CD4-positive, alpha-beta T cell treated with Interleukin-4 for 1 hour (primary cell): ENCODE results near the gene TXNRD2.
"Not testable (repeated sequence)": the region's sequence is repeated elsewhere in the genome, so short reads cannot be mapped to it uniquely, and the experiment has no call there.

ENCODE experiments used
- DNase-seq, 2 donors: peaks; one replicate each; pipeline ENCODE4 v3.0.0-alpha.2; 2020 to 2022

The TXNRD2 gene

DNA sequence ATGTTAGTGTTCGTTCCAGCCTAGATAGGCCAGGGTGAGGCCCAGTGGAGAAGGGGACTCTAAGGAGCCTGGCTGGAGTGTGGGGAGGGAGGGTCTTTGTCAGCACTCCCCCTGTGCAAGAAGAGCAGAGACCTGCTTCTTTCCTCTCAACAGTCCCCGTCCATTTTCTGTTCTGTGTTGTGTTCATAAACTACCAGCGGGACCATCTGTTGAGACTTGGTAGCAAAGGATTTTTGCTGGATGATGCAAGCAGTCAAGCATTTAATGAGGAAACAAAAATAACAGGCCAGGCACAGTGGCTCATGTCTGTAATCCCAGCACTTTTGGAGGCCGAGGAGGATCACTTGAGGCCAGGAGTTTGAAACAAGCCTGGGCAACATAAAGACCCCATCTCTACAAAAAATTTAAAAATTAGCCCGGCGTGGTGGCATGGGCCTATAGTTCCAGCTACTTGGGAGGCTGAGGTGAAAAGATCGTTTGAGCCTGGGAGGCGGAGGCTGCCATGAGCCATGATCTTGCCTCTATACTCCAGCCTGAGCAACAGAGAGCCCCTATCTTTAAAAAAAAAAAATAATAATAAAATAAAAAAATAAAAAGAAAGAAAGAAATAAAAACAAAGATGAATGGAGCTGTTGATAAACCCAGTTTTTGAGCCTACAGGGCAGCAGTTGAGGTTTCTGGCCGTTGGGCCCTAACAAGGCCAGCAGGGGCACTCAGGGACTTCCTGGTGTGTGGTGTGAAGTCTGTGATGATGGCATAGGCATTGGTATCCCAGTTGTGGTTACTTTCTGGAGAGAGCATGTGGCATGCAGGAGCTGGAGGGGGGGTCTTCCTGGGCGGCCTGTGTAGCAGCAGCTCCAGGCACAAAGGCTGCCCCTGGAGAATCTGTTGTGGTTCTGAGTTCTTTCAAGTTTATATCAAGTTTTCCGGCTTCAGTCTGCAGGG is 1.7 kb upstream of the TXNRD2 start:
- DNase-seq, result no peak

DNA sequence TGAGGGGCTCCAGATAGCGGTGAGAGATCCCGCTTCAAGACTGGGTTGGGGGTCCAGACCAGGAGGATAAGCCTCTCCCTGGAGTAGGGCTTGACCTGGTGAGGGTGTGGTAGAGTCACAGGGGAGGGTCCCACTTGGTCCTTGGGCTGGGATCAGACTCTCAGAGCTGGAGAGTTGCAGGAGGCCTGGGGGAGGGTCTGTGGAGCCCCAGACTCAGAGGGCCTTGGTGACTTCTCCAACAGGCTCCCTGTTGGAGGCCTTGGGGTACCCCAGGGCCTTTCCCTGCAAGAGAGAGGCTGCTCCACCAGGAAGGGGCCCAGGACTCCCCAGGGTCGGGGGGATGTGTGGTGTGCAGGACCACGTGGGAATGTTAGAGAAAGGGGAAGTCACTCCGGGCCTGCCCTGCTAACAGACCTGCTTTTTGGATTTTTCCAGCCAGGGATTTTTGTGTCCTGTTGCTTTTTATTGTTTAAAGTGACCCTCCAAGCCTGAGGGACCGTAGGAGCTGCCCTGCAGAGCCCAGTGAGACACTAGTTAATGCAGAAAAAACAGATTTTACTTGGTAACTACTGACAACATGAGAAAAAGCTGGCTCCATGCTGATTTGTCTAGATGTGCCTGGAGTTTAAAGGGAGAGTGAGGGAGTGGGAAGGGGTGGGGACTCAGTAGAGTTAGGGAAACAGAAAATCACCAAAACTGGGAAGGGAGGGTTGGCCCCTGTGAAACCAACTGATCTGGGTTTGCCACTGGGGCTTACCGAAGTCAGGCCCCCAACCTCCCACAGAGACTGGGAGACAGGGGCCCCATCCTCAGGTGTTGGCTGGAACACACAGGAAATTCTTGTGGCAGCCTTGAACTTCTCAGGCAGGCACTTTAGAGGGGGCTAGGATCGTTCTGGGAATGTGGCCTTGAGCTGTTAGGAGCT is 801 bp upstream of the TXNRD2 start:
- DNase-seq, result no peak

DNA sequence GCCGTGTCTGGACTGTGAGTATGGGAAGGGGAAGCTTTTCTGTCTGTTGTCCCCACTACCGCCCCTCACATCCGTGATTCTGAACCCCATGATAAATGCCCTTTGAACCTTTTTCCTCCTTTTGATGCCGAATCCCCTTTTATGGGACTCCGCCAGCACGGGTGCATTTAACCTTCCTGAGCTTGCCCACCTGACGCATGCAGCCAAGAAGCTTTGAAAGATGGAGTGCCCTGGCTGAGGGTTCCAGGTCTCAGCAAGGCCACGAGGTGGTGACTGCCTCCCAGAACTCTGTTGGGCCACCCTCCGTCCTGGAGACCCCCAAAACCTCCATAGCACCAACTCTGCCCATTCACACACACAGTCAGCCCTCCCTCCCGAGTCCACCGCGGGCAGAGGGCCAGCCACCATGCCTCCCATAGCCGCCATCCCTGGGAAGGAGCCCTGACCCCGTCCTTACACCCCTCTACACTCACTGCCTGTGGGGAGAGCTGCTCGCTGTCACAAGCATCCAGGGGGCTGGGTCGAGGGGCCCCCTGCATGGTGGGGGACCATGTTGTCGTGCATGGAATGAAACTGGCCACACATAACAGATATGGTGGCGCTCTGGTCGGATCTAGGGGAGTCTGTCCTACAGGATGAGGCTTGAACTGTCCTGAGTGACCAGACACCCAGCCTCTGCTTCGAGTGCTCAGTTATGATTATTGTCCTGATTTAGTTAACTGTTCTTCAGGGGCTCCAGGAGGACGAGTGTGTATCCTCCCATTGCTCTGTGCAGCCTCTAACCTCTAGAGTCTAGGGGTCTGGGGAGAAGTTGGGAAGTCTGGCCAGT is 868 bp downstream of the TXNRD2 start:
- DNase-seq, result no peak

DNA sequence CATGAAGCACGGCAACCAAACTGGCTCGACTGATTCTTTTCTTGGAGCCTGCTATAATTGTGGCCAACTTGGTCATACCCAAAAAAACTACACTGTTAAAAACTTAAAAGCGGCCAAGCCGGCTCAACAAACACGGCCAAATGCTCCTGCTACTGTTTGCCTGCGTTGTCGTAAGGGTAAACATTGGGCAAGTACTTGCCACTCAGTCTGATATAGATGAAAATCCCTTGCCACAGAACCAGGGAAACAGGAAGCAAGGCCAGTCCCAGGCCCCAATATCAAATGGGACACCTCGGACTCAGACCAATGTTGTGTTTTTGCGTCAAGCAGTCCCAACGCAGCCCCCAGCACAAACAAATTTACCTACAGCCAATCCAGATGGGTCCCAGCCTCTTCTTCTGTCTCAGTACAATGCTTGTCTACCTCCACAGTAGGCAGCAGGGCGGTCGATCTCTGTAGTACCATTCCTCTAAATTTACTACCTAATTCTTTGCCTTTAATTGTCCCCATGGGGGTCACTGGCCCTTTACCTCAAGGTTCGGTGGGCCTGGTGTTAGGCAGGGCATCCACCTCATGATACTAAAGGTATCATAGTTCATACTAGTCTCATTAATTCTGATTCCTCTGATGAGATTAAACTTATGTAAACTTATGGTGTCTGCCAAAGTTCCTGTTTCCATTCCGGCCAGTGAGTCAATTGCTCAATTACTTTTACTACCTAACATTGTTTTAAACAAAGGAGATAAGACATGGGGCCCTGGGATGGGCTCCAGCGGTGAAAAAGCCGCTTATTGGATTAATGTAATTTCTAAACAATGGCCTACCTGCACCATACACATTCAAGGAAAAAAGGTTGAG is 3.8 kb downstream of the TXNRD2 start:
- DNase-seq, result no peak

DNA sequence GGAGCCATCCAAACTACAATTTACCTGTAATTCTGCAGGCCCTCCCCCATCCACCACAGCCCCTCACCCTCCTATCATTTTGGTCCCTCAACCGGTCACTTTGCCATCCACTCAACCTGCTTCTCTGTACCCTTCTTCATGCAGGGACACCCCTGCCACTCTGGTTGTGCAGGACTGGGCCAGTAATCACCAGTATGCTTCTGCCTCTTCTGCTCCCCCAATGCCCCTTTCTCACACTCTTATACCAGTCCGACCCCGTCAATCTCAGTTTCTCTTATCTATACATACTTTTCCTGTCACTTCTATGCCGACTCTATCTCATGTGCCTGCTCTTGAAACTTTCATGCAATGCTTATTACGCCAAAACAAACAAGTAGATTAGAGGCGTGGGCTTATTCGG is 5.1 kb downstream of the TXNRD2 start:
- no peak for DNase-seq

DNA sequence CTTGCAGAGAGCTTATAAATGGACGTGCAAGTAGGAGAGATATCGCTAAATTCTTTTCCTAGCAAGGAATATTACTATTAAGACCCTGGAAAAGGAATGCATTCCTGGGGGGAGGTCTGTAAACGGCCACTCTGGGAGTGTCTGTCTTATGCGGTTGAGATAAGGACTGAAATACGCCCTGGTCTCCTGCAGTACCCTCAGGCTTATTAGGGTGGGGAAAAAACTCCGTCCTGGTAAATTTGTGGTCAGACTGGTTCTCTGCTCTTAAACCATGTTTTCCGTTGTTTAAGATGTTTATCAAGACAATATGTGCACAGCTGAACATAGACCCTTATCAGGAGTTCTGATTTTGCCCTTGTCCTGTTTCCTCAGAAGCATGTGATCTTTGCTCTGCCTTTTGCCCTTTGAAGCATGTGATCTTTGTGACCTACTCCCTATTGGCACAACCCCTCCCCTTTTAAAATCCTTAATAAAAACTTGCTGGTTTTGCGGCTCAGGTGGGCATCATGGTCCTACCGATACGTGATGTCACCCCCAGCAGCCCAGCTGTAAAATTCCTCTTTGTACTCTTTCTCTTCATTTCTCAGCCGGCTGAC is 6.4 kb downstream of the TXNRD2 start:
- DNase-seq, result not testable (repeated sequence)

DNA sequence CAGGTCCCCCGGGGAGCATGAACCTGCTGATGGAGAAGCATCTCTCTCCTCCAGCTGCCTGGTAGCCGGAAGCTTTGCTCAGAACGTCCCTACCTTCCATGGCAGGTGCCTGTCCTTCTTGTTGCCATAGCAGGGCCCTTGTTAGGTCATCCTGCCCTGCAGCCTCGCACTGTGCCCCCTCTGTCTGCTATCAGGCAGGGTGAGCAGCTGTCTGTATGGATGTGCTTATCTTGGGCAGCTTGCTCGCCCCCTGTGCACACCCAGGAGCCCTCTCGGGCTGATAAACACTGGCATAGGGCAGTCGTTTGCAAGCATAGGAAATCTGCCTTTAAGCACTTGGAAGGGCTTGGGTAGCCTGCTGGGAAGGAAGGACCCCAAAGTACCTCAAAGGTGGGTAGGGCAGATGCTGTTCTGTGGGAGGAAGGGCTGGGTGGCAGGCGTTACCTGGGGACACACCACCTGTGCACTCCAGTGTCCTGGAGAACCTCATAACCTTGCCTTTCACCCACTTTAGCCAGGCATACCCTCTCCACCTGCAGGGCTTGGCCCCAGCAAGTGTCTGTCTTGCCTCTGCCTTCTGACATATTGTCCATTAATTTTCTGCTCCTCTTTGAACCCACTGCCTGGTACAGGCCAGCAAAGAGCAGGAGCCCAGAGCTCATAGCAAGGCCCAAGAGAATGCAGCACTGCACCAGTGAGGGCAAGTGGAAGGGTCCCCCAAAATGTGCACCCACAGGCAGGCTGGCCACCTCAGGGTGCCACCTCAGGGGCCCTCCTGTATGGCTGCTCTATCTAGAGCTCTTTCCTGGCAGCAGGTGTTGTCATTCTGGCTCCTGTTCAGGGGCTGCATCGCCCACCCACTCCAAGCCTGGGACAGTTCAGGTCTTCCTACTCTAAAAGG is 8.0 kb downstream of the TXNRD2 start:
- no peak for DNase-seq

DNA sequence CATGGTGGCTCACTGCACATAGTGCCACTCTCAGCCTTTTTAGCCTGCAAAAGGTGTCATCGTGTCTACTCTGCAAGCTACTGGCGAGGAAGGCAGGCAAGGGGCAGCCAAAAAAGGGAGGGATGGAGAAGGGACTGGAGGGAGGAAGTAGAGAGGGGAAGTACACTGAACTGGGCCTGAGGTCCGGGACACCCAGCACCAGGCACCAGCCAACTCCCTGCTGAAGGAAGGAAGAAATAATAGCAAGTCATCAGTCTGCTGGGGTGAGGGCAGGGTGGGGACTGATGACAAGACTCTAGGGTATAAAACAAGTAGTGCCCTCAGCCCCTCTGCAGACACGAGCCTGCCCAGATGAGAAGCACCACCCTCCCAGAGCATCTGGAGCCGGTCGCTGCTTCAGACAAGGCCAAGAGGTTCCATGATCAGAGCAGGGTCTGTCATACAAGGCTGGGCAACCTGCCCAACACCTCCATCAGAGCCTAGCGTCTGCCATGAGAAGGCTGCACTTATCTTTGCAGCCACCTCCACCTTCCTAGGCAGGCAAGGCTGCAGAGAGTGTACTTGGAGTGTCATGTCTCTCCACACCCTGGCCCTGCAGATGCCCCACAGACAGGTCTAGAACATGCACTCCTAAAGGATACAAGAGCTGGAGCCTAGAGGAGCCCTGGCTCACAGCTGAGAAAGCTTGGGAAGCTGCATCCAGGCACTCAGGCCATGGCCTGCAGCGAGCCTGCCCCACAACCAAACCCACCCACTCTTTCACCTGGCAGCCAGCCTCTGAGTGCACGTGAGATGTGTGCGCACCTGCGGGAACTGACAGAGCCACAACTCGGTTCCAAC is 9.0 kb downstream of the TXNRD2 start:
- no peak for DNase-seq

DNA sequence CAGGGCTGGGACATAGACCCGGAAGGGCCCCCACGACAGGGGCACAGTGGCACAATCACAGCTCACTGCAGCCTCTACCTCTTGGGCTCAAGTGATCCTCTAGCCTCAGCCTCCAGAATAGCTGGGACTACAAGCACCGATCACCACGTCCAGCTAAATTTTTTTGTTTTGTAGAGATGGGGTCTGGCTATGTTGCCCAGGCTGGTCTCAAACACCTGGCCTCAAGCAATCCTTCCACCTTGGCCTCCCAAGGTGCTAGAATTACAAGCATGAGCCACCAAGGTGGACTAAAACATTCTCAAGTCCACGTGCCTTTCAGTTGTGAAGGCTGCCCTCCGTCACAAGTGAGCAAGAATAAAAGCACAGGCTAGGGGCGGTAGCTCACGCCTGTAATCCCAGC is 10.1 kb downstream of the TXNRD2 start:
- no peak for DNase-seq

DNA sequence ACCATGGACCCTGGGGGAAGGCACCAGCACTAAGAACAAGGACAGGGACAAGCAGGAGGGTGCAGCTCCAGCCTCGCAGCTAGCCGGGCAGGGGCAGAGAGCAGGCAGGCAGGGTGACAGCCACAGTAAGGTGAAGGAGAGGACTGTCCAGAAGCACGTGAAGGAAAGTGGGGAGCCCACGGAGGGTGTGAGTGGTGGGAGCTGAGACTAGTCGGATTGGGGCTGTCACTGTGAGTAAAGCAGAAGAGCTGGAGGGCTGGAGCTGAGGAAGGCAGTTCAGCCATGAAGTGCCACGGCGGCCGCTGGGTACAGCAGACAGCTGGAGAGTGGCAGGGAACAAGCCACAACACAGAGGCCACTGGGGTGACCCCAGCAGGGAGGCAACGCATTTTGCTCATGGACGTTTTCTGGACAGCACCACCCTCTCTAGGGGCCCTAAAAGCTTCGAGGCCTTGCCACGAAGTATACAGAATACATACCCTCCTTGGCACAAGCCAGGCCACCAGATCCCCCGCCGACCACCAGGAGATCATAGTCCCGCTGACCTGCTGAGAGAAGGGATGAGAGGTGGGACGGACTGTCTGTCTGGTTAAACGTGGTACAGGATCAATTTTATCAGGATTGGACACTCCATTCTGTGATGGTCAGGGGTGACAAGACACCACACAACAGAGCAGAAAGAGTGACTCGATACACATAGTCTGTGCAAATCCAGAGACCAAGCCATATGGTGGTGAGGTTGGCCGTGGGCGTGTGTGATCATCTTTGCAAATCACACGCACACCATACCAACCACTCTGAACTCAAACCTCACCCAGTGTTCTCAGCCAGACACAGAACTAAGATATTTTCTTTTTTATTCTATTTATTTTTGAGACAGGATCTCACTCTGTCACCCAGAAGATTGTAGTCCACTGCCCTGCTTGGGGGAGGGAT is 10.8 kb downstream of the TXNRD2 start:
- no peak for DNase-seq

DNA sequence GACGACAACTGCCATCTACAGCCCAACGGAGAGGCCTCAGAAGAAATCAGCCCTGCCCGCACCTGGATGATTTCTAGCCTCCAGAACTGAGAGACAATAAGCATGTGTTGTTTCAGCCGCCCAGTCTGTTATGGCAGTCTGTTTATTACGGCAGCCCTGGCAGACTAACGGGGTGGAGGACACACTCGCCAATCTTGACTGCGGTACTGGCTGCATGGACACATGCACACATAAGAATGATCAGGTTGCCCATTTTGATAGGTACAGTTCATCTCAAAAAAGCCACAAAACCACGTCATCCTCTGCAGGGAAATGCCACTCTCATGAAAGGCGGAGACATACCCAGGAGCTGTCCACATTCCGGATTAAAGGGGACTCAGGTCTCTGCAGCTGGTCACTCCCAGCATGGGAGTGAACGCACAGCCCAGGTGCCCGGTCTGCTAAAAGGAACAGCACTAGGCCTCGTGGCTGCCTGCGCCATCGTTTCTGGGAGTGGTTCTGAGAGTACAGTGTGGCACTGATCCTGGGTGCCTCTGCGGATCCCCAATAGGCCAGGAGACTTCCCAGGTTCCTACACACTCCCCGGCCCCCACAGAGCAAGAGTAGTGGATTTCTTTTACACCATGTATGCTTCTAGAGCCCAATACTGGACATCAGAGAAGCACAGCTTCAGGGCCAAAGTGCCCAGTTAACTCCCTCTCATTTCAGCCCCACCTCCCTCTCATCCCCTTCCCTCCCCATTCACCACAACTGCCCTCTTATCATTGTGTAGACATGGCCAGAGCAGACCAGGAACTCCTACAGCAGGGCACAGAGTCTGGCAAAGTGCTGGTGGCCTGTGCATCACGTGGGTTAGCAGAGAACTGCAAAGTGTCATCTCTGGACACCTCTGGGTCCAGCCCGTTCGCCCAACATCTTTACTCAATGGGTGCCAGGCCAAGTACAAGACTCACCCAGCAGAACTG is 11.8 kb downstream of the TXNRD2 start:
- DNase-seq, result no peak

DNA sequence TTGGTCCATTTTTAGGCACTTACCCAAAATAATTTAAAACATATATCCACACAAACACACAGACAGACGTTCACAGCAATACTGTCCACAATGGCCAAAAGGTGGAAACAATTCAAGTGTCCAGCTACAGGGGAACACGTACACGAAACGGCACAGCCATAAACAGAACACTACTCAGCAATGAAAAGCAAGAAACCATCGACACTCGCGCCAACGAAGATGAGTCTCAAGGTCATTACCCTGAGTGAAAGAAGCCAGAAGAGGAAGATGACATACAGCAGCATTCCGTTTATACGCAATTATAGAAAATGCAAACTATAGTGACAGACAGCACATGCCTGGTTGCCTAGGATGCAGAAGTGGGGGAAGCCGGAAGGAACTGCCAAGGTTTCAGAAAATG is 13.4 kb downstream of the TXNRD2 start:
- no peak for DNase-seq

DNA sequence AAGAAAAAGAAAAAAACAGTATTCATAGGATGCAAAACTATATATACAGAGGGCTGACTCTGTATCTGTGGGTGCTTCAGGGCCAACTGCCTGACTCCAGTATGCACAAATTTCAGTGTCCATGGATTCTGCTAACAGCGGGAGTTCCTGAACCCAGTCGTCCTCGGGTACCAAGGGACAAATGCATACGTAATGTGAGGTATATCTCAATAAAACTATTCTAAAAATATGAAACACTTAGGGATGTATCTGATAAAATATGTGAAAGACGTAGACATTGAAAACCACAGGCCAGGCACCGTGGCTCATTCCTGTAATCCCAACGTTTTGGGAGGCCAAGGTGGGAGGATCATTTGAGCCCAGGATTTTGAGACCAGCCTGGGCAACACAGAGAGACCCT is 13.9 kb downstream of the TXNRD2 start:
- no peak for DNase-seq

DNA sequence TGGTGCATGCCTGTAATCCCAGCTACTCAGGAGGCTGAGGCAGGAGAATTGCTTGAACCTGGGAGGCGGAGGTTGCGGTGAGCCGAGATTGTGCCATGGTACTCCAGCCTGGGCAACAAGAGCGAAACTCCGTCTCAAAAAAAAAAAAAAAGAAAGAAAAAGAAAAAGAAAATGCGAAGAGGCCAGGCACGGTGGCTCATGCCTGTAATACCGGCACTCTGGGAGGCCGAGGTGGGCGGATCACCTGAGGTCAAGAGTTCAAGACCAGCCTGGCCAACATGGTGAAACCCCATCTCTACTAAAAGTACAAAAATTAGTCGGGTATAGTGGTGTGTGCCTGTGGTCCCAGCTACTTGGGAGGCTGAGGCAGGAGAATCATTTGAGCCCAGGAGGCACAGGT is 15.6 kb downstream of the TXNRD2 start:
- not testable (repeated sequence) for DNase-seq

DNA sequence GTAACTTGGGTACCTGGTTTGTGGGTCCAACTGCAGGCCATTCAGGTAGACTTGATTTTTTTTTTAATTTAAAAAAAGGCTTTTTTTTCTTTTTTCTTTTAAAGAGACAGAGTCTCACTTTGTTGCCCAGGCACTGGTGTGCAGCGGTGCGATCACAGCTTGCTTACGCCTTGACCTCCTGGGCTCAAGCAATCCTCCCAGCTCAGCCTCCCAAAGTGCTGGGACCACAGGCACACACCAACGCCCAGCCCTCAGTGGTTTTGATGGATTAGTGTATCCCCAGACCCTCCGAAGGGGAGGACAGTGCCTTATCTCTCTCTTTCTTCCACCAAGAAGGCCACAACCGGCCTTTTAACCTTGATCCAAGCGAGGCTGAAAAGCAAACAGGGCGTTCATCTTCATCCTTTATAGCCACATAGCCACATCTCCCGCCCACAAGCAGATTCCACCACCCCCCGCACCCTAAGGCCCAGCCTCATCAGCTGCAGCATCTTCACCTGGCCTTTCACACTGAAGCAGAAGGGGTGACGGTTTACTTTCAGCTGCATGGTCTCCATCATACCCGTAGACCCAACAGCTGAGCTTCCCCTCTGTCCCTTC is 17.6 kb downstream of the TXNRD2 start:
- DNase-seq, result no peak

DNA sequence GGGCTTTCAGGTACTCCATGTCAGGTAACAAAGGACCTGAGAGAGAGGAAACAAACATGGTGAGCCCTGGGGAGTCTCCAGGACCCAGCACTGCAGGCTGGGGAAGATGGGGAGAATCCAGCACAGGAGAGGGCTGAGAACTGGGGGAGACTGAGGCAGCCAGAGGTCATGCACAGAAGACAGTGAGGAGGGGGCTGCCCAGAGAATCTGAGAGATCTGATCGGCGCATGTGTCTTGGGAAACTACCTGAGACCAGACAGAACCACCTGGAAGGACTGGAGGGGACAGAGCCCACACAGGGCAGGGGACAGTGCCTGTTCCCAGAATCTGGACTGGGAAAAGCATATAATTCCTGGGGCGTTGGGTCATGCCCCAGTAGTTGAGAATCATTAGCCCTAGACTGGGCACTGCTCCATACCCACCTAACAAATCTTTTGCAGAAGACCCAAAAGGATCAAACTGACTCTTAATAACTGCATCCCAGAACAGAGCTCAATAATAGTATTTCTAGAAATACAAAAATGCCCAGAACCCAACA is 20.0 kb downstream of the TXNRD2 start:
- DNase-seq, result no peak
